DMS153 (cell line): Measurements from ENCODE around the gene GRIA3.
"Not testable (repeated sequence)": the region's sequence is repeated elsewhere in the genome, so short reads cannot be mapped to it uniquely, and the experiment has no call there.

ENCODE experiments used
- DNase-seq: peaks from one replicate; lab custom pipeline; 2025; lab: John Stamatoyannopoulos, UW

The GRIA3 gene

GRCh38 chrX:123350226-123350625, 166.1 kb downstream of the GRIA3 start:
- DNase-seq = no peak

DNA sequence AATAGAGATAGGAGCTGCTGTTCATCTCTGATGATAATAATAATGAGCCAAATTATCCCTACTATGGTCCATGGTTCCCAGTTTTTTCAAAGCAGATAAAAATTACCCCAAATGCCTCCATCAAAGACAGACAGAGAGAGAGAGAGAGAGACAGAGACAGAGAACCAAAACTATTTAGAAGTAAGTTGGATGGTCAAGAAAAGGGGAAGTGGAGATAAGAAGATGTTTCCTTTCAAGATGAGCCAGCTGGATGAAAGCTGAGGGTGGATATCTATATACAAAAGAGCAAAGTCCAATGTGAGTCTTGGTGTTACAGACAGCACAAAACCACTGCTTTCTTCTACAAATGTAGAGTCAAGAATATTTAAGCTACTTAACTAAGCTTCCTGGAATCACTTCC, 173.9 kb downstream of the GRIA3 start:
- DNase-seq = no peak

DNA sequence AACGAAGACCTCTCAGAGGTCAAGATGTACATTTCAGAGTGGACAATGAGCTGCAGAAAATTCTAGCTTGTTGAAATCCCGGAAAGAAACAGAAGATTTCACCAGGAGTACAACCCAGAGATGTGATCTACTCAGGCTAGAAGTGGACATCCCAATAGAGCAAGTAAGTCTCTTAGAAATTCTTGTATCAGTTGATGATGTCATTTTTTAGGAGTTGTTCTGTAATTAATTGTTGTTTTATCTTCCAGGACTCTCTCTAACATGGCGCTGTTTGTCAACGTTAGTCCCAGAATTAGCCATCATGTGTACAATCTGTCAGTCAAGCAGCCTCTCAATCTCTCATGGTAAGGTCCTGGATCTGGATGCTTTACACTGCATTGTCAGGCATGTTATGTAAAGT, 174.4 kb downstream of the GRIA3 start:
- no peak for DNase-seq

- DNase-seq = no peak
These were observed 177.3 kb downstream of the GRIA3 start for GRCh38 chrX:123361371-123361770.

GRCh38 chrX:123386196-123386595, 202.1 kb downstream of the GRIA3 start:
- not testable (repeated sequence) for DNase-seq

- DNase-seq = no peak
These were observed 208.8 kb downstream of the GRIA3 start for GRCh38 chrX:123392921-123393320.

- no peak for DNase-seq
These were observed 215.6 kb downstream of the GRIA3 start for GRCh38 chrX:123399709-123400108.

DNA sequence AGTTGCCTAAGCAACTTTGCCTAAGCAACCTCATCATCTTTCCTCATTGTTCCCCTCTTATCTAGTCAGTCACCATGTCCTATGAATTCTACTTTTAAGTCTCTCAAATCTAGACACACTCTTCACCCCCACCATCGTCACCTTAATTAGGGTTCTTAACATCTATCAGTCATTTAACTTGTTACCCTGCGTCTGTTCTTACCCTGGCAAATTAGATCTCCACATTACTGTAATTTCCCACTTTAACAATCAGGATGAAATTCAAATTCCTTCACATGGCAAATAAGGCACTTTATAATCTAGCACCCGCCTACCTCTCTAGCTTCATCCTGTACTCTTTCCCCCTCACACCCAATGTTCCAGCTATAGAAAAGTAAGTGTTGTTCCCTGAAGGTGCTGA, 221.2 kb downstream of the GRIA3 start:
- DNase-seq = no peak

DNA sequence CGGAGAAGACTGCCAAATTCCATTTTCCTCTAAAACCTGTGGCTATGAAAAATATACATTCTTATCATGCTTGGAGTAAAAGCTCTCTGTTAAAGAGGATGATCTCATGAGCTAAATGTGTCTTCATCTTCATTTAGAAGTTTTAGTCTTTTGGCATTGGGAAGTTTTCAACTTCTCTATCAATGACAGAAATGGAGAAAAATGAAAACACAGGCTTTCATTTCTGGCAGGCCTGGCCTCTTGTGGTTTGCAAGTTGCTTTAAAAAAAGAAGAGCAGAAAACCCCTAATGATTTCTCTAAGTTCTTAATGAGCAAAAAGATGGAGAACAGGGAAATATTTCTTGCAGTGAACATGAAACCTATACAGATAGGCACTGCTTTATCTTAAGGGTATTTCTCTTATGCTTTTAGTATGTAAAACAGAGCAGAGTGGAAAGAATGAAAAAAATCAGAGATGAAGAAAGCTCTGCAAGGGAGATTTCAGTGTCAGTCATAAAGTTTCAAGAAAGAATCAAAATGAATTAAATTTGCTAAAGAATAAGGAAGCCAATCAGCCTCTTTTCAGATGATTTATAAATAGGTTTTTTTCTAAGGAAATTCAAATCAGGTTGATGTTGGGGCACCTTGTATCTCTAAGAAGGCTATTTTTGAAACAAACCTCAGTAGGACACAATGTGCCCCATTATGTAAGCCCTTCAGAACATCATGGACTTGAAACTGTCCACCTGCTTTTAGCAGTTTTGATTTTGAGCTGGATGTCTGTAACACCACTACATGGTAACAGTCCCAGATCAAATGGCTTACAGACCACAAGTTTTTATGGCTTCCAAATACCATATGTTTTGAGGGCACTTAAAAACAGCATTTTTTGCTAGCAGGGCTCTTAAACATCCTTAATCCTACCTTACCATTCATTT, 225.0 kb downstream of the GRIA3 start:
- DNase-seq = no peak

- no peak for DNase-seq
These were observed 238.8 kb downstream of the GRIA3 start for GRCh38 chrX:123422875-123423274.

- DNase-seq = no peak
These were observed 240.5 kb downstream of the GRIA3 start for GRCh38 chrX:123424546-123424945.

- no peak for DNase-seq
These were observed 241.4 kb downstream of the GRIA3 start for GRCh38 chrX:123425471-123425870.

DNA sequence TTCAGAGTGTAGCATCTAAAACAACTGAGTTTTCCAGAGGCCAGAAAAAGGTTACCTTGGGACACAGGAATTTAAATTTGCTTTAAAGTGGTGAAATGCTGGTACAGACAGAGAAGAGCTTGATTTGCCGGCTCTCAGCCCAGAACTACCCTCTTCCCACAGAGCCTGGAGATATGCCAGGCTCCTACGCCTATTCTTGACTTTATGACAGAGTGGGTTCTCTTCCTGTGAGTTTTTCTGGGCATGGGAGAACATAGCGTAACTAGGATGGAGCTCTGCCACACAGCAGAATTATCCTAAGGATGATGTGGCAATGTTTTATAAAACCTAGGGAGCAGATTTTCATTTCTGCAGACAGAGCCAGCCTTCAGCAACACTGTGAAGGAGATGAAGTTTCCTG, 241.8 kb downstream of the GRIA3 start:
- no peak for DNase-seq

- DNase-seq = no peak
These were observed 248.5 kb downstream of the GRIA3 start for GRCh38 chrX:123432361-123433150.

- no peak for DNase-seq
These were observed 252.5 kb downstream of the GRIA3 start for GRCh38 chrX:123436512-123437136.

- DNase-seq = not testable (repeated sequence)
These were observed 255.8 kb downstream of the GRIA3 start for GRCh38 chrX:123439926-123440325.

DNA sequence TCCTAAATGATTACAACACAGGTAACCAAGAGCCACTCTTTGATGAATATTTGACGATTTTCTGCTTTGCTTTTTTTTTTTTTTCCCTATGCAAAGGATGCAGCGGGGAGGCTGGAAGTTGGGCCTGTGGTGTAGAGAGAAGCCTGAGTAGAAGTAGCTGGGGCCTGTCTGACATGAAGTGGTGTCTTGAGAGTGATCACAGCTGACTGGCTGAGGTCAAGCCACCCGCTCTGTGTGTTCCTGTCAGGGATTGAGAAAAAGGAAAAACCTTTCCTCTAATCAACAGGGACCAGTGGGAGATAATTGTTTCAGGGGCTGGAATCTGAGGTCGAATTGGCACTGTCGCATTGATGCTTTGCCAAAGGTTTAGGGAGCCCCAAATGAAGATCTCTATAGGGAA, 258.7 kb downstream of the GRIA3 start:
- DNase-seq = no peak

DNA sequence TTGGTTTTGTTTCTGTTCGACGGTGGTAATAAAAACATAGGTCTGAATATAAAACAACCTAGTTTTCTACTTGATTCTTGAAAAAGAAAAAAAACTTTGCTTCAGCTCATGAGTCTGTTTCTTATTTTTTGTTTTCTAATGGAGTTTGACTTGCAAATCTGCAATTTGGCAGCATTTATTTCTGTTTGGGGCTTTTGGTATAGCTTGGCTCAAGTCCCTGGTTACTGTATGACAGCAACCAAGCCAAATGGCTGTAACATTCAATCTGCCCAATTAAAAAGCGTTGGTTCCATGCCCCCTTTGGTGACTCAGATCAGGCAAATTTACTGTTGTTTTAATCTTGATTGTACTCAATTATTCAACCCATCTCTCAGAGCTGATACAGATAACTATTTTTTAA, 263.4 kb downstream of the GRIA3 start:
- DNase-seq = no peak

DNA sequence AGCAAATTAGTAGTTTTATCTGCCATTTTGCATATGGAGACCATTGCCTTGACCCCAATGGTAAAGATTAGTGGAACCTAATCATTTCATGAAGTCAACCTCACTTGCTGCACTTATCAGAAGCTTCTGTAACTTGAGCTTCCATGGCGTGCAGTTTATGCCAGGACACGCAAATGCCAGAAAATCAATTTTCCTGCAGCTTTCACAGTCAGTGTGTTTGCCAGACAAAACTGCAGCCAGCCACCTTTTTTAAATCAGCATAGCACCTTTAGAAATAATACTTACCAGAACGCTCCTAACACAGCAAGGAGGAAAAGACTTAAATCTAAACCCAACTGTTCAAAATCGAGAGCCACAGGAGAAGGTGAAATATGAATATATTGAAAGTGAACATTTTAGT, 265.3 kb downstream of the GRIA3 start:
- DNase-seq = no peak

DNA sequence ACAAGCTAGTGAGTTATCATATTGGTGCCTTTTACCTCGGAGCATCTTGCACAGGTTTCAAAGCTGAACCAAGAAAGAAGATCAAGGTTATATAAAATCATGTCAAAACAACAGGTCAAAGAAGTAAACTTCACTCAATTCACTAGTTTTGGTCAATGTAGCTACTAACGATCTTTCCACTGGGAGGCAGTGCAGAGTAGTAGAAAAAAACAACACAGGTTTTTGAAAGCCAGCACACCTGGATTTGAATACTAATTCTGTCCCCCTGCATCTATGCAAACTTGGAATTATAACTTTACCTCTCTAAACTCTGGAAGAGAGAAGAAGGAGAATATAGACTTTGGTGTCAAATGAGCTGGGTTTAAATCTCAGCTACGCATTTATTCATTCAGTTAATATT, 266.1 kb downstream of the GRIA3 start:
- no peak for DNase-seq

DNA sequence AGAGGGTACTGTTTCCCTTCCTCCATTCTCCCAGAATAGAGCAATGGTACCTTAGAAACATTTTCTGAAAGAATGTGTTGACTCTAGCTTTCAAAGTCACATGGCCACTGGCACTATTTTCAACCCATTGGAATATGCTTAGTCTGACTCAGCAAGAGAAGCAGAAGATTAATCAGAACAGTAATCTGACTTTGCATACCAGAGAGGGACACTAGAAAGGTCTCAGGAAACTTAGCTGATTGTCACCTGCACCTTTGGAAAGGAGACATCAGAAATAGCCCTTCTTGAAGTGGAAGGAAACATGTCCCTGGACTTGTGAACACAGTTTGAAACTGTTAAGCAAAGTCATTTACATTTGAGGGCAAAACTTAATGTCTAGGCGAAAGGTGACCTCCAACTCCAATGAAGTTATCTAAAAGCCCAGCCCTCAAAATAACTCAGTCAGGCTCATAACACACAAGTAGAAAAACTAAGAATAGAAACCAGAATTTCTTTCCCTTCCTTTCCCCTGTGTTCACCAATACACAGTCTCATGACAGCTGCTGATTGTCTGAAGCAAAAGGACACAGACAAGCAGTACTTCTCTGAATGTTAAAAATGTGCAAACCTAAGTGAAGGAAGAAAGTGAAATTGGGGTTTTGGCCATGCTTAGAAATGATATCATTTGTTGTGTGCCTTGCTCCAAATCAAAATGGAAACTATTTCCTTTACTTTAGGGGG, 270.8 kb downstream of the GRIA3 start:
- no peak for DNase-seq

DNA sequence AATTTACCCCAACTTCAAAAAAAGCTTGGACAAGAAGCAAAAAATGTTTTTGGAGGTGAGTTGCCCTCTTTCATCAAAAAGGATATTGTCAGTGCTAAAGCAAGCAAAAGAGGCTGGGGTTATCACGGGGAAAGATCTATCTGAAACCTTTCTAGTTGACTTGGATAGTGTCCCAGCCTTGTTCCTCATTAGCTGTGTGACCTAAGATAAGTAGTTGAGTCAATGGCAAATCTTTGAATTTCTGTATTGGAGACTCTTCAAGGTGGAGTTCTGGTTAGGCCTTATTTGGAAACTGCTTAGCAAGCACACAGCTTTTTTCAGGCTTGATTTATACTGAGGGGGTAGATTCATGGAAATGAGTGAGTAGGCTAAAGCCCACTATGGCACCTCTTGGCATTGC, 271.6 kb downstream of the GRIA3 start:
- DNase-seq = no peak
